Suppressor macrophage treated with lipopolysaccharide for 4 hours (primary cell): ENCODE data around the gene KRTAP16-1.

Source experiments
- DNase-seq: peaks from one replicate; pipeline ENCODE4 v3.0.0-alpha.2; 2020

Gene KRTAP16-1

GRCh38 chr17:41329279-41329948, 20.3 kb upstream of the KRTAP16-1 start:
- DNase-seq: peak; percentile 61

GRCh38 chr17:41328207-41328606, 19.1 kb upstream of the KRTAP16-1 start:
- DNase-seq: no peak

GRCh38 chr17:41327411-41328120, 18.5 kb upstream of the KRTAP16-1 start:
- DNase-seq: no peak

GRCh38 chr17:41326173-41327145, 17.4 kb upstream of the KRTAP16-1 start:
- no peak for DNase-seq

GRCh38 chr17:41325611-41326010, 16.5 kb upstream of the KRTAP16-1 start:
- DNase-seq: no peak

GRCh38 chr17:41325126-41325525, 16.0 kb upstream of the KRTAP16-1 start:
- DNase-seq: no peak

- no peak for DNase-seq
These were observed 15.3 kb upstream of the KRTAP16-1 start for GRCh38 chr17:41324180-41325075.

- no peak for DNase-seq
These were observed 14.1 kb upstream of the KRTAP16-1 start for GRCh38 chr17:41322903-41323895.

- DNase-seq: peak; percentile 34
These were observed 13.2 kb upstream of the KRTAP16-1 start for GRCh38 chr17:41322094-41322902.

GRCh38 chr17:41318231-41318630, 9.1 kb upstream of the KRTAP16-1 start:
- DNase-seq: peak; percentile 9

GRCh38 chr17:41315814-41316445, 6.8 kb upstream of the KRTAP16-1 start:
- DNase-seq: no peak

GRCh38 chr17:41315204-41315794, 6.2 kb upstream of the KRTAP16-1 start, which contains the start of gene KRTAP17-1:
TSS of gene KRTAP17-1 (minus strand) at chr17:41315710. CDS start at chr17:41315650, 60 bp downstream.
- DNase-seq: no peak

GRCh38 chr17:41311111-41311510, 2.0 kb upstream of the KRTAP16-1 start:
- no peak for DNase-seq

- no peak for DNase-seq
These were observed 725 bp downstream of the KRTAP16-1 start for GRCh38 chr17:41308251-41308917.

- DNase-seq: peak; percentile 16
These were observed 1.5 kb downstream of the KRTAP16-1 start for GRCh38 chr17:41307647-41308046.

- DNase-seq: no peak
These were observed 5.0 kb downstream of the KRTAP16-1 start for GRCh38 chr17:41304091-41304490.

- DNase-seq: no peak
These were observed 6.1 kb downstream of the KRTAP16-1 start for GRCh38 chr17:41302981-41303380.
